Fibroblast of skin of scalp (primary cell): Measurements from ENCODE around the gene BICC1. TPM values are rescaled to one million over a fixed set of nuclear protein-coding genes. Genes with fewer than 3 reads are reported as not detected.

Experiments
- DNase-seq: peaks from one replicate; pipeline ENCODE4 v3.0.0-alpha.2; 2013
- polyA plus RNA-seq, 2 experiments: library from polyadenylated mRNA; unstranded; fragments of 120-200 nt; gene quantifications; one replicate each; pipeline ENCODE4 v1.2.1, GENCODE V29; 2013; ENCODE audit not compliant: insufficient read length in 2 of 2

BICC1 gene
- 15.6 TPM for polyA plus RNA-seq (2013, experiment 1 of 2; ENCODE audit: insufficient read length)
- 15.7 TPM for polyA plus RNA-seq (2013, experiment 2 of 2; ENCODE audit: insufficient read length)

GRCh38 chr10:58512491-58513187, at the start of gene BICC1:
Gene BICC1 (plus strand): TSS chr10:58512872. CDS start chr10:58513144, 272 bp downstream.
- peak; percentile 64 for DNase-seq

- no peak for DNase-seq
These were observed 47.7 kb upstream of the BICC1 start for GRCh38 chr10:58464956-58465355.

GRCh38 chr10:58465629-58466028, 47.0 kb upstream of the BICC1 start:
- no peak for DNase-seq

GRCh38 chr10:58467931-58468635, 44.6 kb upstream of the BICC1 start:
- no peak for DNase-seq

GRCh38 chr10:58473976-58474375, 38.7 kb upstream of the BICC1 start:
- no peak for DNase-seq

- DNase-seq: peak; percentile 94
These were observed 37.1 kb upstream of the BICC1 start for GRCh38 chr10:58475322-58476277.

GRCh38 chr10:58477122-58477521, 35.5 kb upstream of the BICC1 start:
- DNase-seq: peak; percentile 71

- DNase-seq: no peak
These were observed 34.8 kb upstream of the BICC1 start for GRCh38 chr10:58477902-58478301.

- no peak for DNase-seq
These were observed 33.6 kb upstream of the BICC1 start for GRCh38 chr10:58479045-58479444.

- DNase-seq: peak; percentile 30
These were observed 32.4 kb upstream of the BICC1 start for GRCh38 chr10:58480321-58480720.

GRCh38 chr10:58481569-58482109, 31.0 kb upstream of the BICC1 start:
- DNase-seq: no peak

- DNase-seq: peak; percentile 49
These were observed 25.9 kb upstream of the BICC1 start for GRCh38 chr10:58486821-58487220.

GRCh38 chr10:58488921-58489320, 23.8 kb upstream of the BICC1 start:
- DNase-seq: peak; percentile 77

GRCh38 chr10:58502956-58503355, 9.7 kb upstream of the BICC1 start:
- DNase-seq: no peak

- DNase-seq: peak; percentile 83
These were observed 4.4 kb upstream of the BICC1 start for GRCh38 chr10:58508316-58508715.

- peak; percentile 23 for DNase-seq
These were observed 744 bp upstream of the BICC1 start for GRCh38 chr10:58511765-58512490.

GRCh38 chr10:58513188-58514110, 777 bp downstream of the BICC1 start:
- peak; percentile 60 for DNase-seq

GRCh38 chr10:58514111-58514770, 1.6 kb downstream of the BICC1 start:
- no peak for DNase-seq

- DNase-seq: no peak
These were observed 2.7 kb downstream of the BICC1 start for GRCh38 chr10:58515291-58515941.
